ENCODE results near the gene HOXC12. TPM values are rescaled to one million over a fixed set of nuclear protein-coding genes. Genes with fewer than 3 reads are reported as not detected.

HOXC12 gene
- total RNA-seq, 4 donors from 2014 or later = 0.22 to 1.4 TPM; not detected in 2

DNA sequence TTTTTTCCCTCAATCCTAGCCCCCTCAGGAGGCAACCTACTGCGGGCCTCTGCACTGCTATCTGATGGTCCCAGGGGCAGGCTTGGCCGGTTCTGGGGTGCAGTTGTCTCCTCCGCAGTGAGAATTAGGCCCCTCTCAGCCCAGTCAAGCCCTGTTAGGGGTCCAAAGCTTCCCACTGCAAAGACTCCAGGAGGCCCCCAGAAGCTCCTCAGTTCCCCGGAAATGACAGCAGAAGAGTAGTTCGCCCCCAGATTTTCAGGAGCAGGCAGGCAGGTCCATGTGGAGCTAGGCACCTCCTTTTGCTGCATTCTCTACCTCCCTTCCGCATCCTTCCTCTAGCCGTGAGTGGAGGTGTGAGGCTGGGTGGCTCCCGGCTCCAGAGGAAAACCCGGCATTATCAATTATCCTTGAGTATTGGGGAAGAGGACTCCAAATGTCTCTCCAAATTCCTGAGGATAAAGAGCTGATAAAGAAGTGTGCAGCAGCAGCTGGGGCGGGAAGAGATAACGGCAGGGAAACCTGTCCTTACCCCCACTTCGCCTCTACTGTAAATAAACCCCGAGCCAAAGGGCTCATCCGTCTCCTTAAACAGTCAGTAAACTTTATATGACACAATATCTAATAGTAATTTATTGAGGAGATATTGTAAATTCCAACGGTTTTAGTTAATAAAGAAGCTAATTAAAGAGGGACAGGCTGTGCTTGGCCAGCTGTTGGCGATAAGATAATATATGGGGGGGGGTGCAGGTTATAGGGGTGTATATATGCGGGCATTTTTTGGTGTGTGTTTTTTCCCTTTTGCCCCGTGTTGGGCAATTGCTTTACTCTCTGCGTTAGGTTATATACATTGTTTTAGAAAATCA is 641 bp upstream of the HOXC12 start:
- H3K27ac ChIP-seq = no peak overlapping the region
- TF ChIP-seq POLR2A (IDR thresholded peaks at IDR 0.05) = no peak
- no peak for TF ChIP-seq EP300 (IDR thresholded peaks at IDR 0.05)
- TF ChIP-seq, protein P1, sequence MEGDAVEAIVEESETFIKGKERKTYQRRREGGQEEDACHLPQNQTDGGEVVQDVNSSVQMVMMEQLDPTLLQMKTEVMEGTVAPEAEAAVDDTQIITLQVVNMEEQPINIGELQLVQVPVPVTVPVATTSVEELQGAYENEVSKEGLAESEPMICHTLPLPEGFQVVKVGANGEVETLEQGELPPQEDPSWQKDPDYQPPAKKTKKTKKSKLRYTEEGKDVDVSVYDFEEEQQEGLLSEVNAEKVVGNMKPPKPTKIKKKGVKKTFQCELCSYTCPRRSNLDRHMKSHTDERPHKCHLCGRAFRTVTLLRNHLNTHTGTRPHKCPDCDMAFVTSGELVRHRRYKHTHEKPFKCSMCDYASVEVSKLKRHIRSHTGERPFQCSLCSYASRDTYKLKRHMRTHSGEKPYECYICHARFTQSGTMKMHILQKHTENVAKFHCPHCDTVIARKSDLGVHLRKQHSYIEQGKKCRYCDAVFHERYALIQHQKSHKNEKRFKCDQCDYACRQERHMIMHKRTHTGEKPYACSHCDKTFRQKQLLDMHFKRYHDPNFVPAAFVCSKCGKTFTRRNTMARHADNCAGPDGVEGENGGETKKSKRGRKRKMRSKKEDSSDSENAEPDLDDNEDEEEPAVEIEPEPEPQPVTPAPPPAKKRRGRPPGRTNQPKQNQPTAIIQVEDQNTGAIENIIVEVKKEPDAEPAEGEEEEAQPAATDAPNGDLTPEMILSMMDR (IDR thresholded peaks at IDR 0.05) = no peak
- no peaks in the 10 kb centered on the region for H3K9me3 ChIP-seq
- DNase-seq (ENCODE audit: low spot score in 2 of 2) = no peak
- peaks cover 0 to 47% (median 1%) of the 10 kb centered on the region in 4 donors for H3K4me1 ChIP-seq
- H3K27me3 ChIP-seq = peaks cover 19 to 99% of the 10 kb centered on the region in 2 donors
- WGBS, 2 donors = 16% methylated on average over 19 of the region's 19 CpGs
- no peaks in the 10 kb centered on the region for H3K36me3 ChIP-seq
- no peak overlapping the region for H3K4me3 ChIP-seq

DNA sequence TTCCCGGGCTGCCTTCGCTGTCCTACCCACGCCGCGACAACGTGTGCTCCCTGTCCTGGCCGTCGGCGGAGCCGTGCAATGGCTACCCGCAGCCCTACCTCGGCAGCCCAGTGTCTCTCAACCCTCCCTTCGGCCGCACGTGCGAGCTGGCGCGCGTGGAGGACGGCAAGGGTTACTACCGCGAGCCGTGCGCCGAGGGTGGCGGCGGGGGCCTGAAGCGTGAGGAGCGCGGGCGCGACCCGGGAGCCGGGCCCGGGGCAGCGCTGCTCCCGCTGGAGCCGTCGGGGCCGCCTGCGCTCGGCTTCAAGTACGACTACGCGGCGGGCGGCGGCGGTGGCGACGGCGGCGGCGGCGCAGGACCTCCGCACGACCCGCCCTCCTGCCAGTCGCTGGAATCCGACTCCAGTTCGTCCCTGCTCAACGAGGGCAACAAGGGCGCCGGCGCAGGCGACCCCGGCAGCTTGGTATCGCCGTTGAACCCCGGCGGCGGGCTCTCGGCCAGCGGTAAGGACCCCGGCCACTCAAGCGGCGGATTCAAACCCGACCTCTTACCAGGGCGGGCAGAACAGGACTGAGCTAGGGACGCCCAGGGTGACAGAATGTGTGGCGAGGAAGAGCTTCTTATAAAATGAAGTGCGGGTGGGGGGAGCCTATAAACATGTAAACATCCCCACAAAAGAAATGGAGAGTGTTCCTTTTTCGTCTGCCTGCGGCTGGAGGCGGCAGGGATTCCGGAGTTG is 503 bp downstream of the HOXC12 start:
- 4 to 7% methylated on average over 47 to 65 of the region's 86 CpGs for WGBS, 2 donors
- Histone ChIP-seq H3K4me3 (peak overlapping the region in 2 of 4 donors; percentile 6 to 8), H3K4me1 (peaks cover 0 to 47% (median 1%) of the 10 kb centered on the region in 4 donors), H3K36me3 (no peaks in the 10 kb centered on the region), H3K27me3 (peaks cover 19 to 99% of the 10 kb centered on the region in 2 donors), H3K27ac (no peak overlapping the region), H3K9me3 (no peaks in the 10 kb centered on the region)
- TF ChIP-seq, protein P1 (IDR thresholded peaks at IDR 0.05) = no peak
- TF ChIP-seq EP300 (IDR thresholded peaks at IDR 0.05) (no peak), POLR2A (IDR thresholded peaks at IDR 0.05) (no peak)
- no peak for DNase-seq (ENCODE audit: low spot score in 2 of 2)

DNA sequence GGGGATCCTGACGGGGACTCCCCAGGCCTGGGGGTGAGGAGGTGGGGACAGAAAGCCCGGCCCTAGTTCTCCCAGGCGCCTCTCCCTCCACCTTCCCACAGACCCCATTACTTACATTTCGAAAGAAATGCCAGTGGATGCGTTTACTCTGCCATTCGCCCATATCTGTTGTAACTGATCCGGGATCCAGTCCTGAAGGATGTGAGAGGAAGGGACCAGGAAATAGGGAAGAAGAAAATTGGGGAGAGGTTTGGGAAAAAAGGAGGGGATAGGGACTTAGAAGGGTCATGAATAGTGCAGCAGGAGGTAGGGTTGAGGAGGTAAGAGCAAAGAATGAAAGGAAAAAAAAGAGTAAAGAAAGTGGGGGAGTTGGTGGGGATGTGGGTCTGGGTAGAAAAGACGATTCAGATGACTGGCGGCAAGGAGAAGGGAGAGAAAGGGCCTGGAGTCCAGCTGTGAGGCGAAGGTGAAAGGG is 1.1 kb downstream of the HOXC12 start:
- 13 to 20% methylated on average over 10 of the region's 10 CpGs for WGBS, 2 donors
- no peak for DNase-seq (ENCODE audit: low spot score in 2 of 2)
- H3K27ac ChIP-seq = no peak overlapping the region
- no peak overlapping the region for H3K4me3 ChIP-seq
- H3K4me1 ChIP-seq = peaks cover 0 to 48% (median 1%) of the 10 kb centered on the region in 4 donors
- H3K27me3 ChIP-seq = peaks cover 19 to 99% of the 10 kb centered on the region in 2 donors
- TF ChIP-seq EP300 (IDR thresholded peaks at IDR 0.05) (no peak), POLR2A (IDR thresholded peaks at IDR 0.05) (no peak)
- TF ChIP-seq, protein P1 (IDR thresholded peaks at IDR 0.05) = no peak
- H3K9me3 ChIP-seq = no peaks in the 10 kb centered on the region
- H3K36me3 ChIP-seq = no peaks in the 10 kb centered on the region

DNA sequence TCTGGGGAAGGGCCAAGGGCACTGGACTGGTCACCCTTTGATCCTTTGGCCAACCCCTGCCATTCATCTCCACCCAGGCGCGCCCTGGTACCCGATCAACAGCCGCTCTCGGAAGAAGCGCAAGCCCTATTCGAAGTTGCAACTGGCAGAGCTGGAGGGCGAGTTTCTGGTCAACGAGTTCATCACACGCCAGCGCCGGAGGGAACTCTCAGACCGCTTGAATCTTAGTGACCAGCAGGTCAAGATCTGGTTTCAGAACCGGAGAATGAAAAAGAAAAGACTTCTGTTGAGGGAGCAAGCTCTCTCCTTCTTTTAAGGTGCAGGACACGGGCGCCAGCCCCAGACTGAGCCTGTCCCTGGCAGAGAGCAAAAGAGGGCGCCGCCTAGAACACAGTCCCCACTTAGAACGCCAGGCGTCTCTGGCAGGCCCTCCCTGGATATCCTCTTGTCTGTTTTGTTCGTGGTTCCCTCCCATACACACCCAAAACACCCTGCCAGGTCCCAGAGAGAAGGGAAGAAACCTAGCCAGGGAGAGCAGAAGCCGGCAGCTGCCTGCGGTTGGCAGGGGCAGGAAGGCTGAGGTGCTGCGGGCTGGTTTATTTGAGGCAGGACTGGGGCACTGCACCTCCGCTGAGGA is 1.7 kb downstream of the HOXC12 start:
- Histone ChIP-seq H3K4me3 (no peak overlapping the region), H3K36me3 (no peaks in the 10 kb centered on the region), H3K27me3 (peaks cover 19 to 99% of the 10 kb centered on the region in 2 donors), H3K9me3 (no peaks in the 10 kb centered on the region), H3K27ac (no peak overlapping the region), H3K4me1 (peaks cover 0 to 48% (median 3%) of the 10 kb centered on the region in 4 donors)
- TF ChIP-seq POLR2A (IDR thresholded peaks at IDR 0.05) = no peak
- no peak for TF ChIP-seq EP300 (IDR thresholded peaks at IDR 0.05)
- TF ChIP-seq, protein P1 (IDR thresholded peaks at IDR 0.05) = no peak
- DNase-seq (ENCODE audit: low spot score in 2 of 2) = no peak
- 16 to 20% methylated on average over 24 to 25 of the region's 25 CpGs for WGBS, 2 donors
